Heart left ventricle (tissue), 13 donors: Measurements from ENCODE around the gene DENND1C.

Experiments
- CTCF ChIP-seq, 12 donors: fragments of 200-600 bp; sonication (generic) in 4 of 12; IDR thresholded peaks; one replicate each; pipeline versions ENCODE4 v1.5.0 to v1.8.0; 2018 to 2022; ENCODE audit warnings: antibody characterized with exemption in 12 of 12, mild to moderate bottlenecking in 5 of 12
- POLR2A ChIP-seq, 2 donors: fragments of 450-650 bp; IDR thresholded peaks; one replicate each; pipeline ENCODE4 v1.6.1; 2017; ENCODE audit warnings: antibody characterized with exemption in 2 of 2, mild to moderate bottlenecking in 2 of 2, moderate library complexity in 2 of 2
- donor health status: ischemic (EF 13 %, LVEDD 7.1; RV severe dilation, severe dysfunction).
- donor health status: DM: no; HTN: yes; CAD: no.
- donor health status: DM: no; HTN: no; CAD: no.
- donor health status: ischemic (EF 25% LVEDD 6.9; RV normal size, moderate dysfunction).
- donor health status: ischemic (EF 25% LVEDD 5.7; RV mildly dilated, moderate dysfunction).
- donor health status: ischemic (EF 35%, LVEDD 5.7; RV mildly dilated, moderate dysfunction).
- donor health status: nonischemic (EF 11% LVEDD 7.7; RV severe dilation, severe dysfunction).
- donor health status: DM: yes; HTN: yes; CAD: no.
- donor health status: PGD.
- donor health status: ischemic (EF 29% LVEDD 5.4; RV normal size, mild dysfunction).
- donor health status: nonischemic (EF 23%, LVEDD 6.1; RV moderate dilation, normal function).

GRCh38 chr19:6518145-6518911, 36.7 kb upstream of the DENND1C start:
- TF ChIP-seq CTCF (IDR thresholded peaks at IDR 0.05): no peak
- TF ChIP-seq POLR2A (IDR thresholded peaks at IDR 0.05): no peak
